Heart left ventricle (tissue), 13 donors: Measurements from ENCODE around the gene ZNF687.

ENCODE experiments used
- POLR2A ChIP-seq, 2 donors: fragments of 450-650 bp; IDR thresholded peaks; one replicate each; pipeline ENCODE4 v1.6.1; 2017; ENCODE audit warnings: antibody characterized with exemption in 2 of 2, mild to moderate bottlenecking in 2 of 2, moderate library complexity in 2 of 2
- TF ChIP-seq, protein P1 (sequence below), 12 donors: fragments of 200-600 bp; sonication (generic) in 4 of 12; IDR thresholded peaks; one replicate each; pipeline versions ENCODE4 v1.5.0 to v1.8.0; 2018 to 2022; ENCODE audit warnings: antibody characterized with exemption in 12 of 12, mild to moderate bottlenecking in 5 of 12
- donor health status: ischemic (EF 13 %, LVEDD 7.1; RV severe dilation, severe dysfunction).
- donor health status: DM: no; HTN: yes; CAD: no.
- donor health status: DM: no; HTN: no; CAD: no.
- donor health status: ischemic (EF 25% LVEDD 6.9; RV normal size, moderate dysfunction).
- donor health status: ischemic (EF 25% LVEDD 5.7; RV mildly dilated, moderate dysfunction).
- donor health status: ischemic (EF 35%, LVEDD 5.7; RV mildly dilated, moderate dysfunction).
- donor health status: nonischemic (EF 11% LVEDD 7.7; RV severe dilation, severe dysfunction).
- donor health status: DM: yes; HTN: yes; CAD: no.
- donor health status: PGD.
- donor health status: ischemic (EF 29% LVEDD 5.4; RV normal size, mild dysfunction).
- donor health status: nonischemic (EF 23%, LVEDD 6.1; RV moderate dilation, normal function).

DNA sequence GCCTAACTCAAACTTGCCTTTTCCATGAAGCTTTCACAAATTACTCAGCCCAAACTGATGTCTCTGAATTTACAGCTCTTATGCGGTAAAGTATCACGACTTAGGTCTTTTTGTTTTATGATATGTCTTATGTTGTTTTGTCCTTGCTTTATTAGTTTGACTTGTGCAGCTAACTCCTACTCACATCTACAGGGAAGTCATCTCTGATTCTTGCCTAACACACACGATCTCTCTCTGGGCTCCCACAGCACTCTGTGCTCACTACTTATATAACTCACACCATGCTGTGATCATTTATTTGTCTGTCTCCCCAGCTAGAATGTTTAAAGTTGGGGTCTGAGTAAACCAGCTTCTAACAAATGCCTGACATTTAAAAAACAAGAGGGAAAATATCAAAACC is 54.5 kb downstream of the ZNF687 start:
- TF ChIP-seq POLR2A (IDR thresholded peaks at IDR 0.05): no peak
- TF ChIP-seq, protein P1, sequence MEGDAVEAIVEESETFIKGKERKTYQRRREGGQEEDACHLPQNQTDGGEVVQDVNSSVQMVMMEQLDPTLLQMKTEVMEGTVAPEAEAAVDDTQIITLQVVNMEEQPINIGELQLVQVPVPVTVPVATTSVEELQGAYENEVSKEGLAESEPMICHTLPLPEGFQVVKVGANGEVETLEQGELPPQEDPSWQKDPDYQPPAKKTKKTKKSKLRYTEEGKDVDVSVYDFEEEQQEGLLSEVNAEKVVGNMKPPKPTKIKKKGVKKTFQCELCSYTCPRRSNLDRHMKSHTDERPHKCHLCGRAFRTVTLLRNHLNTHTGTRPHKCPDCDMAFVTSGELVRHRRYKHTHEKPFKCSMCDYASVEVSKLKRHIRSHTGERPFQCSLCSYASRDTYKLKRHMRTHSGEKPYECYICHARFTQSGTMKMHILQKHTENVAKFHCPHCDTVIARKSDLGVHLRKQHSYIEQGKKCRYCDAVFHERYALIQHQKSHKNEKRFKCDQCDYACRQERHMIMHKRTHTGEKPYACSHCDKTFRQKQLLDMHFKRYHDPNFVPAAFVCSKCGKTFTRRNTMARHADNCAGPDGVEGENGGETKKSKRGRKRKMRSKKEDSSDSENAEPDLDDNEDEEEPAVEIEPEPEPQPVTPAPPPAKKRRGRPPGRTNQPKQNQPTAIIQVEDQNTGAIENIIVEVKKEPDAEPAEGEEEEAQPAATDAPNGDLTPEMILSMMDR (IDR thresholded peaks at IDR 0.05): no peak
